Fibroblast of mammary gland (primary cell): ENCODE data around the gene SRP72.

Experiments
- DNase-seq: peaks from one replicate; pipeline ENCODE4 v3.0.0-alpha.2; 2010; ENCODE audit warnings: low read depth
- H3K4me3 ChIP-seq: 2 replicates; pipeline ENCODE4 v1.5.1; 2011; ENCODE audit warnings: low read depth, mild to moderate bottlenecking, low read length, moderate library complexity; ENCODE audit not compliant: control insufficient read depth
- CTCF ChIP-seq: conservative IDR thresholded peaks from 2 replicates; pipeline ENCODE4 v1.5.1; 2011; ENCODE audit warnings: low read depth, low read length, inconsistent platforms; ENCODE audit not compliant: control insufficient read depth, insufficient read depth

The SRP72 gene

GRCh38 chr4:56513517-56513916 is 46.1 kb downstream of the SRP72 start:
- H3K4me3 ChIP-seq: no peak overlapping the region
- no peak for DNase-seq
- TF ChIP-seq CTCF: no peak

GRCh38 chr4:56530269-56531148 is 63.1 kb downstream of the SRP72 start:
- peak overlapping the region; percentile 61 for H3K4me3 ChIP-seq
- peak; percentile 77 for DNase-seq
- no peak for TF ChIP-seq CTCF

GRCh38 chr4:56531149-56531770 is 63.8 kb downstream of the SRP72 start:
- DNase-seq: no peak
- no peak for TF ChIP-seq CTCF
- H3K4me3 ChIP-seq: peak overlapping the region; percentile 61

- no peak for TF ChIP-seq CTCF
- no peak overlapping the region for H3K4me3 ChIP-seq
- peak; percentile 16 for DNase-seq
Observed at GRCh38 chr4:56531823-56532222, 64.4 kb downstream of the SRP72 start.

DNA sequence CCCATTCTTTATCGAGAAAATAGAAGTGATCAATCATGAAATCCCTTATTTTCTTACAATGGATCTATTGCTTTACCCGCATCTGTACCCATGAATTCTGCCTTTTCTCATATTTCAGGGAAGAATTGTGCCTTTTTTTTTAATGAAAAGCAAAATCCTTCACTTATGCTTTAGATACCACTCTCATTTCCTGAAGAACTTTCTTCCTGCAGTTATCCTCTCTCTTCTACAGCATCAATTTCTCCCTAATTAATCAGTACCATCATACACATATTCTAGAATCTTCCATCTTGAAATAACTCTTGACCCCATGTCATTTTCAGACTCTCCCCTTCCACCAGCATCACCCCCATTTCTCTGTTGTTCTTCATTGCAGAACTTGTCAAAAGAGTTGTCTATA is 64.8 kb downstream of the SRP72 start:
- no peak for DNase-seq
- no peak overlapping the region for H3K4me3 ChIP-seq
- no peak for TF ChIP-seq CTCF

- no peak for DNase-seq
- no peak for TF ChIP-seq CTCF
- H3K4me3 ChIP-seq: no peak overlapping the region
Observed at GRCh38 chr4:56535915-56536314, 68.5 kb downstream of the SRP72 start.
